WTC11 (cell line): Measurements from ENCODE around the gene ZNF548. TPM values are rescaled to one million over a fixed set of nuclear protein-coding genes. Genes with fewer than 3 reads are reported as not detected.

Experiments used
- AR ChIP-seq: fragments of 250-450 bp; sonication (Bioruptor Pico); IDR thresholded peaks from 2 replicates; pipeline ENCODE4 v1.9.0; 2021; ENCODE audit warnings: mild to moderate bottlenecking
- ATF2 ChIP-seq: sonication (generic); formaldehyde crosslinking; IDR thresholded peaks from 2 replicates; pipeline ENCODE4 v1.8.1; 2022; ENCODE audit warnings: low read depth, missing genetic modification reagents, borderline replicate concordance
- CBFB ChIP-seq: sonication (generic); formaldehyde crosslinking; IDR thresholded peaks from 2 replicates; pipeline ENCODE4 v1.8.1; 2022; ENCODE audit warnings: mild to moderate bottlenecking, low read depth, missing genetic modification reagents
- CREM ChIP-seq: sonication (generic); formaldehyde crosslinking; IDR thresholded peaks from 2 replicates; pipeline ENCODE4 v1.8.1; 2022; ENCODE audit warnings: mild to moderate bottlenecking, missing genetic modification reagents, moderate library complexity
- CTCF ChIP-seq: fragments of 200-600 bp; IDR thresholded peaks from 2 replicates; pipeline ENCODE4 v1.8.0; 2022; ENCODE audit warnings: antibody characterized with exemption
- ERG ChIP-seq: fragments of 250-450 bp; sonication (Bioruptor Pico); IDR thresholded peaks from 2 replicates; pipeline ENCODE4 v1.8.0; 2021; ENCODE audit warnings: mild to moderate bottlenecking
- ESRRA ChIP-seq: sonication (generic); formaldehyde crosslinking; IDR thresholded peaks from 2 replicates; pipeline ENCODE4 v1.8.1; 2022; ENCODE audit warnings: mild to moderate bottlenecking, missing genetic modification reagents, borderline replicate concordance
- FOXK1 ChIP-seq: sonication (generic); formaldehyde crosslinking; IDR thresholded peaks from 2 replicates; pipeline ENCODE4 v1.8.0; 2022; ENCODE audit warnings: mild to moderate bottlenecking, moderate library complexity, missing genetic modification reagents
- GTF2I ChIP-seq: fragments of 250-450 bp; sonication (Bioruptor Pico); conservative IDR thresholded peaks from 2 replicates; pipeline ENCODE4 v1.4.0; 2021; ENCODE audit warnings: mild to moderate bottlenecking
- HMGXB4 ChIP-seq: sonication (generic); formaldehyde crosslinking; IDR thresholded peaks from 2 replicates; pipeline ENCODE4 v1.8.1; 2023; ENCODE audit warnings: mild to moderate bottlenecking, moderate library complexity, missing genetic modification reagents
- KAT7 ChIP-seq: sonication (generic); formaldehyde crosslinking; IDR thresholded peaks from 2 replicates; pipeline ENCODE4 v1.8.1; 2023; ENCODE audit warnings: missing genetic modification reagents, mild to moderate bottlenecking, borderline replicate concordance
- MAX ChIP-seq: sonication (generic); formaldehyde crosslinking; IDR thresholded peaks from 2 replicates; pipeline ENCODE4 v1.8.0; 2022; ENCODE audit warnings: mild to moderate bottlenecking, missing genetic modification reagents
- MYBL2 ChIP-seq: sonication (generic); formaldehyde crosslinking; IDR thresholded peaks from 2 replicates; pipeline ENCODE4 v1.8.1; 2023; ENCODE audit warnings: mild to moderate bottlenecking, moderate library complexity, missing genetic modification reagents
- NFYB ChIP-seq: sonication (generic); formaldehyde crosslinking; conservative IDR thresholded peaks from 2 replicates; pipeline ENCODE4 v1.8.0; 2022; ENCODE audit warnings: low read depth, missing genetic modification reagents
- NR2C2 ChIP-seq: sonication (generic); formaldehyde crosslinking; IDR thresholded peaks from 2 replicates; pipeline ENCODE4 v1.8.0; 2022; ENCODE audit warnings: mild to moderate bottlenecking, missing genetic modification reagents
- PRRX2 ChIP-seq: fragments of 250-450 bp; sonication (Bioruptor Pico); IDR thresholded peaks from 2 replicates; pipeline ENCODE4 v1.8.0; 2021; ENCODE audit warnings: mild to moderate bottlenecking
- RELA ChIP-seq: sonication (generic); formaldehyde crosslinking; IDR thresholded peaks from 2 replicates; pipeline ENCODE4 v1.8.1; 2022; ENCODE audit warnings: missing genetic modification reagents, mild to moderate bottlenecking, borderline replicate concordance
- RORB ChIP-seq: fragments of 250-450 bp; sonication (Bioruptor Pico); IDR thresholded peaks from 2 replicates; pipeline ENCODE4 v1.9.0; 2021; ENCODE audit warnings: mild to moderate bottlenecking
- SP1 ChIP-seq: sonication (generic); formaldehyde crosslinking; conservative IDR thresholded peaks from 2 replicates; pipeline ENCODE4 v1.8.1; 2022; ENCODE audit warnings: missing genetic modification reagents
- USF1 ChIP-seq: sonication (generic); formaldehyde crosslinking; IDR thresholded peaks from 2 replicates; pipeline ENCODE4 v1.8.0; 2022; ENCODE audit warnings: mild to moderate bottlenecking, missing genetic modification reagents
- ZBTB43 ChIP-seq: sonication (generic); formaldehyde crosslinking; IDR thresholded peaks from 2 replicates; pipeline ENCODE4 v1.8.1; 2023; ENCODE audit warnings: mild to moderate bottlenecking, missing genetic modification reagents
- ZMAT4 ChIP-seq: fragments of 250-450 bp; sonication (Bioruptor Pico); IDR thresholded peaks from 2 replicates; pipeline ENCODE4 v1.9.0; 2021; ENCODE audit warnings: mild to moderate bottlenecking
- ZNF219 ChIP-seq: sonication (generic); formaldehyde crosslinking; IDR thresholded peaks from 2 replicates; pipeline ENCODE4 v1.8.0; 2023; ENCODE audit warnings: missing genetic modification reagents, mild to moderate bottlenecking, borderline replicate concordance
- ZNF416 ChIP-seq: fragments of 250-450 bp; sonication (Bioruptor Pico); IDR thresholded peaks from 2 replicates; pipeline ENCODE4 v1.9.0; 2021; ENCODE audit warnings: mild to moderate bottlenecking, inconsistent platforms
- ZSCAN18 ChIP-seq: fragments of 250-450 bp; sonication (Bioruptor Pico); IDR thresholded peaks from 2 replicates; pipeline ENCODE4 v2.1.2; 2022; ENCODE audit warnings: mild to moderate bottlenecking, moderate library complexity
- total RNA-seq: library from RNA; stranded (reverse); gene quantifications from 3 replicates; pipeline ENCODE4 v1.2.3, GENCODE V29; 2021

The ZNF548 gene
- total RNA-seq, 1 experiment from 2014 or later = 11.3 TPM

GRCh38 chr19:57362997-57363687 lies 26.5 kb upstream of the ZNF548 start, which contains the start of the genes TRAPPC2B and ZNF547 (continued):
- no peak for TF ChIP-seq ERG
- no peak for TF ChIP-seq CTCF
- no peak for TF ChIP-seq ZMAT4
- TF ChIP-seq ZSCAN18 (CRISPR knock-in tag) = no peak
- TF ChIP-seq SP1 (CRISPR knock-in tag) = peak; percentile 89
- no peak for TF ChIP-seq RELA (CRISPR knock-in tag)
- peak; percentile 96 for TF ChIP-seq CREM (CRISPR knock-in tag)
- peak; percentile 82 for TF ChIP-seq MAX (CRISPR knock-in tag)
- no peak for TF ChIP-seq ZBTB43 (CRISPR knock-in tag)
- TF ChIP-seq PRRX2 = no peak
- no peak for TF ChIP-seq ZNF219 (CRISPR knock-in tag)
- no peak for TF ChIP-seq CBFB (CRISPR knock-in tag)
- no peak for TF ChIP-seq ZNF416 (CRISPR knock-in tag)
- TF ChIP-seq ATF2 (CRISPR knock-in tag) = no peak
- TF ChIP-seq RORB = no peak
- no peak for TF ChIP-seq AR (CRISPR knock-in tag)
- TF ChIP-seq KAT7 (CRISPR knock-in tag) = no peak
- TF ChIP-seq GTF2I (CRISPR knock-in tag) = no peak
- TF ChIP-seq ESRRA (CRISPR knock-in tag) = no peak
- 0 out of 2 replicates have a peak, but pooled peaks have one; percentile 22 for TF ChIP-seq USF1 (CRISPR knock-in tag)
- TF ChIP-seq HMGXB4 (CRISPR knock-in tag) = no peak
- TF ChIP-seq FOXK1 = peak; percentile 96
- TF ChIP-seq MYBL2 (CRISPR knock-in tag) = peak; percentile 58; the same call in 1 of the 2 replicates
- TF ChIP-seq NR2C2 = no peak
- peak; percentile 76 for TF ChIP-seq NFYB (CRISPR knock-in tag)
